ENCODE results near the gene BTBD9. TPM values are rescaled to one million over a fixed set of nuclear protein-coding genes. Genes with fewer than 3 reads are reported as not detected.

Gene BTBD9
- total RNA-seq, 2 experiments from 2014 or later = 19.1 to 19.8 TPM

- Mint-ChIP-seq H3K4me3 (no peak overlapping the region), H3K27ac (no peak overlapping the region), H3K4me1 (no peaks in the 10 kb centered on the region), H3K36me3 (peaks cover 2% of the 10 kb centered on the region), H3K27me3 (no peaks in the 10 kb centered on the region), H3K9me3 (no peaks in the 10 kb centered on the region)
- DNase-seq = no peak
- ATAC-seq (ENCODE audit: low read depth) = no peak
- POLR2A ChIA-PET = no interaction called here
Measured at GRCh38 chr6:38603496-38603895, 36.2 kb downstream of the BTBD9 start.

- H3K9me3 Mint-ChIP-seq = no peaks in the 10 kb centered on the region
- no peaks in the 10 kb centered on the region for H3K4me1 Mint-ChIP-seq
- no peak overlapping the region for H3K4me3 Mint-ChIP-seq
- no peaks in the 10 kb centered on the region for H3K27me3 Mint-ChIP-seq
- peaks cover 2% of the 10 kb centered on the region for H3K36me3 Mint-ChIP-seq
- POLR2A ChIA-PET = no interaction called here
- no peak overlapping the region for H3K27ac Mint-ChIP-seq
- DNase-seq = no peak
- ATAC-seq (ENCODE audit: low read depth) = no peak
Measured at GRCh38 chr6:38599966-38600550, 39.7 kb downstream of the BTBD9 start.

GRCh38 chr6:38599261-38599660, 40.5 kb downstream of the BTBD9 start:
- no peaks in the 10 kb centered on the region for H3K4me1 Mint-ChIP-seq
- no peaks in the 10 kb centered on the region for H3K27me3 Mint-ChIP-seq
- peaks cover 2% of the 10 kb centered on the region for H3K36me3 Mint-ChIP-seq
- no peak for DNase-seq
- no peak for ATAC-seq (ENCODE audit: low read depth)
- POLR2A ChIA-PET = no interaction called here
- H3K27ac Mint-ChIP-seq = no peak overlapping the region
- H3K9me3 Mint-ChIP-seq = no peaks in the 10 kb centered on the region
- no peak overlapping the region for H3K4me3 Mint-ChIP-seq

GRCh38 chr6:38593998-38594665, 45.6 kb downstream of the BTBD9 start:
- Mint-ChIP-seq H3K27me3 (no peaks in the 10 kb centered on the region), H3K36me3 (peaks cover 8% of the 10 kb centered on the region), H3K4me1 (no peaks in the 10 kb centered on the region), H3K27ac (no peak overlapping the region), H3K9me3 (no peaks in the 10 kb centered on the region), H3K4me3 (no peak overlapping the region)
- POLR2A ChIA-PET = no interaction called here
- ATAC-seq (ENCODE audit: low read depth) = no peak
- no peak for DNase-seq

- Mint-ChIP-seq H3K4me3 (no peak overlapping the region), H3K4me1 (no peaks in the 10 kb centered on the region), H3K36me3 (peaks cover 8% of the 10 kb centered on the region), H3K9me3 (no peaks in the 10 kb centered on the region), H3K27ac (no peak overlapping the region), H3K27me3 (no peaks in the 10 kb centered on the region)
- ATAC-seq (ENCODE audit: low read depth) (no peak), DNase-seq (no peak)
- POLR2A ChIA-PET = no interaction called here
Measured at GRCh38 chr6:38593409-38593808, 46.3 kb downstream of the BTBD9 start.

GRCh38 chr6:38591439-38591838, 48.3 kb downstream of the BTBD9 start:
- Mint-ChIP-seq H3K4me1 (no peaks in the 10 kb centered on the region), H3K9me3 (no peaks in the 10 kb centered on the region), H3K27me3 (no peaks in the 10 kb centered on the region), H3K36me3 (peaks cover 8% of the 10 kb centered on the region), H3K27ac (no peak overlapping the region), H3K4me3 (no peak overlapping the region)
- ATAC-seq (ENCODE audit: low read depth) (no peak), DNase-seq (no peak)
- POLR2A ChIA-PET = no interaction called here

- ATAC-seq (ENCODE audit: low read depth) = no peak
- no peaks in the 10 kb centered on the region for H3K9me3 Mint-ChIP-seq
- POLR2A ChIA-PET = no interaction called here
- no peak for DNase-seq
- H3K27ac Mint-ChIP-seq = no peak overlapping the region
- no peak overlapping the region for H3K4me3 Mint-ChIP-seq
- no peaks in the 10 kb centered on the region for H3K27me3 Mint-ChIP-seq
- H3K36me3 Mint-ChIP-seq = peaks cover 13% of the 10 kb centered on the region
- H3K4me1 Mint-ChIP-seq = no peaks in the 10 kb centered on the region
Measured at GRCh38 chr6:38589367-38589720, 50.4 kb downstream of the BTBD9 start.

- H3K36me3 Mint-ChIP-seq = peaks cover 13% of the 10 kb centered on the region
- H3K4me3 Mint-ChIP-seq = no peak overlapping the region
- H3K4me1 Mint-ChIP-seq = no peaks in the 10 kb centered on the region
- POLR2A ChIA-PET = no interaction called here
- no peak for DNase-seq
- H3K27me3 Mint-ChIP-seq = no peaks in the 10 kb centered on the region
- no peak overlapping the region for H3K27ac Mint-ChIP-seq
- ATAC-seq (ENCODE audit: low read depth) = no peak
- H3K9me3 Mint-ChIP-seq = no peaks in the 10 kb centered on the region
Measured at GRCh38 chr6:38588631-38589366, 50.9 kb downstream of the BTBD9 start.

- H3K4me1 Mint-ChIP-seq = no peaks in the 10 kb centered on the region
- no peak overlapping the region for H3K27ac Mint-ChIP-seq
- no peak for ATAC-seq (ENCODE audit: low read depth)
- no peaks in the 10 kb centered on the region for H3K27me3 Mint-ChIP-seq
- H3K9me3 Mint-ChIP-seq = no peaks in the 10 kb centered on the region
- DNase-seq = no peak
- H3K4me3 Mint-ChIP-seq = no peak overlapping the region
- POLR2A ChIA-PET = no interaction called here
- H3K36me3 Mint-ChIP-seq = peaks cover 11% of the 10 kb centered on the region
Measured at GRCh38 chr6:38587766-38588362, 51.9 kb downstream of the BTBD9 start.

- POLR2A ChIA-PET = no interaction called here
- no peak for DNase-seq
- no peaks in the 10 kb centered on the region for H3K27me3 Mint-ChIP-seq
- ATAC-seq (ENCODE audit: low read depth) = no peak
- H3K36me3 Mint-ChIP-seq = peaks cover 6% of the 10 kb centered on the region
- no peaks in the 10 kb centered on the region for H3K4me1 Mint-ChIP-seq
- no peak overlapping the region for H3K4me3 Mint-ChIP-seq
- H3K27ac Mint-ChIP-seq = no peak overlapping the region
- no peaks in the 10 kb centered on the region for H3K9me3 Mint-ChIP-seq
Measured at GRCh38 chr6:38586992-38587391, 52.7 kb downstream of the BTBD9 start.

GRCh38 chr6:38584731-38585130, 55.0 kb downstream of the BTBD9 start:
- DNase-seq (no peak), ATAC-seq (ENCODE audit: low read depth) (no peak)
- Mint-ChIP-seq H3K4me1 (no peaks in the 10 kb centered on the region), H3K9me3 (no peaks in the 10 kb centered on the region), H3K27me3 (no peaks in the 10 kb centered on the region), H3K36me3 (peaks cover 7% of the 10 kb centered on the region), H3K27ac (no peak overlapping the region), H3K4me3 (no peak overlapping the region)
- POLR2A ChIA-PET = no interaction called here

- H3K27me3 Mint-ChIP-seq = no peaks in the 10 kb centered on the region
- POLR2A ChIA-PET = no interaction called here
- no peaks in the 10 kb centered on the region for H3K9me3 Mint-ChIP-seq
- DNase-seq (no peak), ATAC-seq (ENCODE audit: low read depth) (no peak)
- peaks cover 7% of the 10 kb centered on the region for H3K36me3 Mint-ChIP-seq
- H3K27ac Mint-ChIP-seq = no peak overlapping the region
- H3K4me3 Mint-ChIP-seq = no peak overlapping the region
- peaks cover 3% of the 10 kb centered on the region for H3K4me1 Mint-ChIP-seq
Measured at GRCh38 chr6:38583523-38583922, 56.2 kb downstream of the BTBD9 start.

GRCh38 chr6:38580030-38580429, 59.7 kb downstream of the BTBD9 start:
- Mint-ChIP-seq H3K4me3 (no peak overlapping the region), H3K9me3 (no peaks in the 10 kb centered on the region), H3K27ac (no peak overlapping the region), H3K36me3 (peaks cover 20% of the 10 kb centered on the region), H3K27me3 (no peaks in the 10 kb centered on the region), H3K4me1 (peaks cover 5% of the 10 kb centered on the region)
- ATAC-seq (ENCODE audit: low read depth) = no peak
- POLR2A ChIA-PET = no interaction called here
- DNase-seq = no peak

All from activated naive CD8-positive, alpha-beta T cell treated with anti-CD3 and anti-CD28 coated beads, Interleukin-2, amount 10 ng/mL, durations not matched to agents 7 days and 5 days (primary cell).